PFSK-1 (cell line): Measurements from ENCODE around the gene YTHDF2.

Experiments
- POLR2AphosphoS5 ChIP-seq: IDR thresholded peaks from 2 replicates; pipeline ENCODE4 v1.6.1; 2012; ENCODE audit warnings: low read depth, mild to moderate bottlenecking, control low read depth, low read length, moderate library complexity
- REST ChIP-seq, 2 experiments: IDR thresholded peaks; 2 replicates each; pipeline versions ENCODE4 v1.6.1 to v1.8.0; 2011 to 2012; ENCODE audit warnings: low read depth in 2 of 2, low read length in 2 of 2, control low read depth in 1 of 2, inconsistent platforms in 1 of 2, mild to moderate bottlenecking in 1 of 2, moderate library complexity in 1 of 2; ENCODE audit not compliant: insufficient read depth in 1 of 2
- TAF1 ChIP-seq: IDR thresholded peaks from 2 replicates; pipeline ENCODE4 v1.6.1; 2012; ENCODE audit warnings: low read length, control low read depth, borderline replicate concordance; ENCODE audit not compliant: insufficient read depth

DNA sequence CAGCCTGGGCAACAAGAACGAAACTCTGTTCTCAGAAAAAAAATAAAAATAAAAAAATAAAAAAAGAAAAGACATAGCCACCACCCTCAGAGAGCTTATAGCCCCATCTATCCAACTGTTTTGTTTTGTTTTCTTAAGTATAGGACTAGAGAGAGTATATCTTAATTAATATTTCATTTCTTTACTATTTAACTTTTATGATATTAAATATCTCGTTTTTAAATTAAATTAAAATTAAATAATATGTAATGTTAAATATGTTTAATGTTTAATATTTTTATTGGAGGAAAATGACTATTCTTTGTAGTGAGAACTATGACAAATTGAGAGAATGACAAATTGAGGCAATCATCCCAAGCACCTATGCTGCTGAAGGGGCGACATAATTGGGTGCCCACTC lies 33.1 kb upstream of the YTHDF2 start:
- TF ChIP-seq POLR2AphosphoS5 (no peak), REST (IDR thresholded peaks at IDR 0.05; ENCODE audit: insufficient read depth in 1 of 2, low read depth in 2 of 2, low read length in 2 of 2) (no peak), TAF1 (no peak)
